Activated CD4-positive, CD25-positive, alpha-beta regulatory T cell treated with anti-CD3 and anti-CD28 coated beads, Interleukin-2, amount 50 U/mL, for 16 hours (primary cell): ENCODE results near the gene LSP1.
"Not testable (repeated sequence)": the region's sequence is repeated elsewhere in the genome, so short reads cannot be mapped to it uniquely, and the experiment has no call there.

Experiments
- DNase-seq: peaks from one replicate; pipeline ENCODE4 v3.0.0-alpha.2; 2020; ENCODE audit warnings: low read depth, low spot score

Gene LSP1

DNA sequence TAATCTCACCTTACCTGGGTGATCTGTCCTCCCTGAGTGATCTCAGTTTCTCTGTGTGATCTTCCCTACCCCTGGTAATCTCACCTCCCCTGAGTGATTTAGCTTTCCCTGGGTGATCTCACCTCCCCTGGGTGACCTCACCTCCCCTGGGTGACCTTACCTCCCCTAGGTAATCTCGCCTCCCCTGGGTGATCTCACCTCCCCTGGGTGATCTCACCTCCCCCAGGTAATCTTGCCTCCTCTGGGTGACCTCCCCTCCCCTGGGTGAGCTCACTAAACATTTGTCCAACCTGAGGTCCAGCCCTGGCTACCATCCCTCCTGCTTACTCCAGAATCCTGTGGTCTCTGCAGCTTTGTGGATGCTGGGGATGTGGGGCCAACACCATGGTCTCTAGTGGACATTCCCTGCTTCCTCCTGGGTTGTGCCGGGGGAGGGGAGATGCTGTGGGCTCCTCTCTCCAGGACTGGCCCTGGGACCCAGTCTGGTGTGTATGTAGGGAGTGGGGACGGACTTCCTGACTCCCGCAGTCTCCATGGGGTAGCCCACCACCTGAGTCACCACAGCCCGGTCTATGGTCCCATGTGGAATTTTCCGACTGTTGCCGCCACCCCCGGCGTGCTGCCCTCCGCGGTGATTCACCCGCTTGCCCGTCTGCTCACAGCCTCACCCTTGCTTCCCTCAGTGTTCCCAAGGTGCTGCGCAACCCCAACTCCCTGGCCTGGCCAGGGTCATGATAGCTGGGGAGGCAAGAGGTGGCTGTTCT, 9.9 kb downstream of the LSP1 start:
- no peak for DNase-seq

DNA sequence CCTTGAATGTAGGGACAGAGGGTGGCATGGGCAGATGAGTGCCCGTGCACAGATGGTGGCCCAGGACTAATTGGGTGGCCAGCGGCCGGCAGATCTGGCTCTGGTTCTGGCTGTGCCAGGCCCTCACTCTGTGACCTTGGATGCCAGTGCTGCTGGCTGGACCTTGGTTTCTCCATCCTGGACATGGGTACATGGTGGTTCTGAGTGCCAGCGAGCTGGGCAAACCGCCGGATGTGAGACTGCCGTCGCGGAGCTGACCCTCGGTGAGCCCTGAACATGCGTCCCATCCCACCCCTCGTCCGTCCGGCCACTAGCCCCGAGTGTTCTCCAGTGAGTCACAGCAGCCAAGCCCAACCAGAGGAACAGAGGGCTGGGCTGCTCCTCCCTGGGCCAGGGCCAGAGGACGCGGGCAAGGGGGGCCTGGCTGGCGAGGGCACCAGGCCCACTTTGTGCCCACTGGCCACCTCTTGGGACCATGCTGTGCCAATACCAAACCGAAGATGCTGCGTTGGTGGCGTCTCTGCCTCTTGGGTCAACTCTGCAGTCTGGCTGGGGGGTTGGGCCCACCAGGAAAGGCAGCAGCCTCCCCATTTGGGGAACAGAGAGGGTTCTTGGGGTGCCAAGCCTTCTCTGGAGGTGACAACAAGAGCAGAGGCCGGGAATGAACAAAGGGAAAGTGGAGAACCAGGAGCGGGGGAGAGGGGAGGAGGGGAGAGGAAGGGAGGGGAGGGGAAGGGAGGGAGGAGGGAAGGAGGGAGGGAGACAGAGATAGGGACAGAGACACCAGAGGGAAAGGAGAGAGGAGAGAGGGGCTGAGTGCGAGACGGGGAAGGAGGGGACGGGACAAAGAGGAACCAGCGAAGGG, 10.7 kb downstream of the LSP1 start:
- DNase-seq: no peak

DNA sequence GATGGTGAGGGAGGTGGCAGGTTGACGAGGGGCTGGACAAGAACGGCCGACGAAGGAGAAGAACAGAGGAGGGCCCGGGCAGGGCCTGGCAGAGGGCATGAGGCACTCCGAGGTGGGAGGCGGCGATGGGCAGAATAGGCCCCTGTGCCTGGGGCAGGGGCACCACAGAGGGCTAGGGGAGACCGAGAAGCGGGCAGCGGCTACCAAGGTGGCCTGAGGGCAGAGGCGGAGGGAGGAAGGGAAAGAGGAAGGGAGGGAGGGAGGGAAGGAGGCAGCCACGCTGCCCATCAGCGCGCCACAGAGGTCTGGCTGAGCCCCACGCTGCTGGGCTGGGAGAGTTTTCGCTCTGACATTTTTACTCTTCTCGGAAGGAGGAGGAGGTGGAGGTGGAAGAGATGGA, 11.3 kb downstream of the LSP1 start:
- DNase-seq: no peak

DNA sequence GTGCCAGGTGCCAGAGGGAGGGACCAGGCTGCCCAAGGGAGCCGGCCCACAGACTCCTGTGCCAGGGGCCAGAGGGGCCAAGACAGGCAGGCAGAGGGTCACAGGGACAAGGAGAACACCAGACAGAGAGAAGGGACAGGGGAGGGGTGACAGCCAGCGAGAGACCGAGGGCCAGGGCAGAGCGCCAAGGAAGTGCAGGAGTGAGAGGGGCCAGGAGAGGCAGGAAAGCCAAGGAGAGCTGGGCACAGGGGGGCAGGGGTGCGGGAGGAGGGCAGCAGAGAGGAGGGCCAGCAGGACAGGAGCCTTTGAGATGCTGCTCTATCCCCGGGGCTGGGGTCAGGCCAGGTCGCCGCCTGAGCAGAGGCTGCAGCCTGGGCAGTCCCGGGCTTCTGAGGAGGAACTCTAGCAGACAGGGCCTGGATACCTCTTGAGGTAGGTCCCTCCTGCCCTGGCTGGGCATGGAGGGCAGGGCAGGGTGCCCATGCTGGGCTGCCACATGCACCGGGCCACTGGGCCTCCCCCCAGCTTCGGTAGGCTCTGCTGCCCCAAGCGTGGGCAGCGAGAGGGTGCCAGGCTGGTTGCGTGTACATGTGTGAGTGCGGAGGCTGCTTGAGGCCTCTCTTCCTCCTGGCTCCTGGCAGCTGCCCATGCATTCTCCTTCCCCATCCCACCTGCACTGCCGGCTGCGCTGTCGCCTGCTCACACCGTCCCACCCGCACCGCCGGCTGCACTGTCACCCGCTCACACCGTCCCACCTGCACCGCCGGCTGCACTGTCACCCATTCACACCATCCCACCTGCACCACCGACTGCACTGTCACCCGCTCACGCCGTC, 12.2 kb downstream of the LSP1 start:
- DNase-seq: no peak

DNA sequence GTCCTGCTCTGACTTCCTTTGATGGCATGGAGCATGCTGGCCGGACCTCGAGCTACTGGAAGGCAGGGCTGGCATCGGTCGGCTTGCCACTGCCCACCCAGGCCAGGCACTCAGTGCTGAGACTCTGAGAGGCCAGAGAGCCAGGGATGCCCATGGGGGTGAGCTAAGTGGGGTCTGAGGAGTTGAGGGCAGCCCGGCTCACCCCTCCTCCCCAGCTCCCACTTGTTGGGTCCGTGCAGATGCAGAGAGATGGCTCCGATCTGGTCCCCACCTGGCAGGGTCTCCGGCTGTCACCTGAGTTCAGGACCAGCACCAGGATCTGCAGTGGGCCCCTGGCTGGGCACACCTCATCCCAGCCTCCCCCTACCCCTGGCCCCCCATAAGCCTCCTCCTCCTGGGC, 13.3 kb downstream of the LSP1 start:
- no peak for DNase-seq

DNA sequence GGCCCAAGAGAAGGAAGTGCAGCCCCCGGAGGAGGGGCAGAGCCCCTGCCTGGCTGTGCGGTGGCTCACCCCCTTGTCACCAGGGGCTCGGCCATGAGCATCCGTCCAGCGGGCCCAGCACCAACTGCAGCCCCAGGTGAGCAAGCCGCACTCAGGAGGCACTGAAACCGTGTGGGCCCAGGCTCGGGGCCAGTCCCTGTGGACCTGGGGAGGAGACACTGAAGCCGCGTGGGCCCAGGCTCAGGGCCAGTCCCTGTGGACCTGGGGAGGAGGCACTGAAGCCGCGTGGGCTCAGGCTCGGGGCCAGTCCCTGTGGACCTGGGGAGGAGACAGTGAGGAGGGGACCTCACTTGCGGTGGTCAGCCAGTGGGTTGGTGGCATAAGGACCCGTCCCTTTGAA, 13.9 kb downstream of the LSP1 start:
- DNase-seq: no peak

DNA sequence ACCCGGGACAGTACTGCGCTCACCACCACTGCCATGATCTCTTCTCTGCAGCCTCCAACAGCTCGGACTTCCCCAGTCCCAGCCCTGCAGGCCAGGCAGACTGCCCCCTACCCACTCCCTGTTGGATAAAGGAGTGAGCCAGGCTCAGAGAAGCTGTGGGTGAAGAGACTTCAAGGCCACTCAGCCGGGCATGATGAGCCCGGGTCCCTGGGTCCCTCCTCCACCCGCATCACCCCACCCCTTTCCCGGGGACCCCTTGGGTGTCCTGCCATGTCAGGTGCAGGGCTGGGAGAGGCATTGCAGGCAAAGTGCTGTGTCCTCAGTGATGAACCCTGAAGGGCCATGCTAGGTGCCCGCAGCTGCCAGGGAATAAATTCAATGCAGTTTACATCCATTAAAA, 14.5 kb downstream of the LSP1 start:
- no peak for DNase-seq

DNA sequence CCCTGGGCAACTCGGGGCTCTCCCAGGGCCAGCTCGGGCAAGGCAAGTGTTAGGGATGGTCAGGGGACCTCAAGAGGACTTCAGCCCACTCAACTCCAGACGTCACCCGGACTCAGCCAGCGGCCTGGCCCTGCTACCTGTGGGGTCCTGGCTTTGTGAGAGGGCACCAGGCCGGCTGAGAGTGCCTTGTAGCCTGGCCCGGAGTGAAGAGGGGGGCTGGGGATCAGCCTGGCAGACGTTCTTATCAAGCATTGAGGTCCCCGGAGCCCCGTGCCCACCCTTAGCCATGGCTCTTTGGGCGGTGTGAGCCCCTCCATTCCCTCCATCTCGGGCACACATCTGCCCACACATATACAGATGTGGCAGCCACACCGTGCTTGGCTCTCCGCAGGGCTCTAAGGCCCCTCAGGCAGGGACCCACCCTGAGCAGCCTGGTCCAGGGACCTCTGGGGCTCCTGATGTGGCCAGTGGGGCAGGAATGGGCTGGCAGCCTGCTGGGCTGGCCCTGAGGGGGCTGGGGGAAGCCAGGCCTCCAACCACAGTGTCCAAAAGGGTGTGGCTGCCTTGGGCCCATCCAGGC, 15.3 kb downstream of the LSP1 start:
- no peak for DNase-seq

DNA sequence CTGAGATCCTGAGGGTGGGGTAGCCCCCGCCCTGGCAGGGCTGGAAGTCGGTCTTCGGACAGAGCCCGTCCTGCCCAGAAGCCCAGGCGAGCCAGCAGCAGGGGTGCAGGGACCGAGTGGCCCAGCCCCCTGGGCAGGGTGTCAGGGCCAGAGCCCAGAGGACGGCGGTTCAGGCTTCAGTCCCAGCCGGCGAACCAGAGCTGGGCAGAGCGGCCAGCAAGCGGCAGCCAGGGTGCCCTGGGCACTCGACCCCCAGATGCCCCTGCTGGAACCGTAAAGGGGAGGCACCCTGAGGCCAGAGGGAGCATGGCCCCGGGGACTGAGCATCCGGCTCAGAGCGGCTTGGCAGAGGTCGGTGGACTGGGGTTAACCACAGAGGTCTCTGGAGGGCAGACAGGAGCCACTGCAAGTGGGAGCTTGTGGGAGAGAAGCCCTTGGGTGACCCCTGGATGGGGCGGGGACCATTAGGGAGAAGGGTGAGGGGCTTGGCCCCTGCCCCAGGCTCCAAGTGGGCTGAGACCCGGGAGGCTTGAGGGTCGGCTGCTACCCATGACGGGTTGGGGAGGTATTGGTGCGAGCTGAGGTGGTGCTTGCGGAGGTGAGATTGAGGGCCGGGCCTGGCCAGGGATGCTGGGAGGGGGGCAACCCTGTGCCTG, 15.9 kb downstream of the LSP1 start:
- no peak for DNase-seq

DNA sequence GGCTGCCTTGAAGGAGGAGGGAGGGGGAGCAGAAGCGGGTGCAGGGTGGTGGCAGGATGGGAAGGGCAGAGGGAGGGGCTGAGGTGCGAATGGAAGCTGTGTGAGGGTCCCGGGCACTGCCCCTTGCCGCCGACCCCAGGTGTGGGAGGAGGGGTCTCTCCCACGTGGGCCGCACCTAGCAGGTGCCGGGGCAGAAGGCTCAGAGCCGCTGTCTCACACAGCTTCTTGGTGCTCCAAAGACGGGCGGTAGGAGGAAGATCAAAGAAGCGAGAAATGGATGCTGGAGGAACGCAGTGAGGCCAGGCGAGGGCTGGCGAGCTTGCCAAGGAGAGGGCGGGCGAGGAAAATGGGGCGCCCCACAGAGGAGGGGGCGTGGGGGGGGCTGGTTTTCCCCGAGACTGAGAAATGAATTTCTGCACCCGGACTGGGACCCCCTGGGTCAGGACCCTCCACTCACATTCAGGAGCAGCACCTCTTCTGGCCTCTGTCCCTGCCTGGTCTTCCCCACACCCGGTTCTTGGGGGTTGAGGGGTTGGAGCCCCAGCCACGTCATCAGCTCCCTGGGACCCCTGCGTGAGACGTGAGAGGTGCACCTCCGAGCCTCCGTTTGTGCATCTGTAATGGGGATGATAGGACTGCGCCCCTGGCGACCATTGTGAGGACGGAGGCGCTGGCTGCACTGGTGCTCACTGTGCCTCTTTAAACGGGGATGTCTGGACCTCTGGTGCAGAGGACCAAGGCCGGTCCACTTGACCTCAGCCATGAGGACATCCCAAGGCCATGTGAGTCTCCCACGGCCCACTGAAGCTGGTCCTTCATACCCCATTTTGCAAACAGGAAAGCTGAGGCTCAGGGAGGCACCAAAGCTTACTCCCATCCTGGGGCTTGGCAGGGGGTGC, 16.8 kb downstream of the LSP1 start:
- DNase-seq: no peak

DNA sequence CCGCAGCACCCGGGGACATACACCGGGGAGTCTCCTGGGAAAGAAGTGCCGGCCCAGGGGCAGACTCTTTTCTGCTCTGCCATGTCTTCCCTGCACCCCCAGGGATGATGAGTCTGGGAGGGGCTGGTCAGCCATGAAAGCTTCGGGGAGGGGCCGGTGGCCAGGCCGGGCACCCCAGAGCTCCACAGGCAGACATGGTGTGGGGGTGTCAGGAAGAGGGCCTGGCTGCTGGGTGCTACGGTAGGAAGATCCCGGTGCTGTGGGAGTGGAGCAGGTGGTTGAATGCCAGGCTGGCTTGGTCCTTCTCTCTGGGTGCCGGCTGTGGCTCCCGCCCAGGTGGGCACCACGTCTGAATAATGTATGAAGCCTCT, 17.4 kb downstream of the LSP1 start:
- DNase-seq: no peak

DNA sequence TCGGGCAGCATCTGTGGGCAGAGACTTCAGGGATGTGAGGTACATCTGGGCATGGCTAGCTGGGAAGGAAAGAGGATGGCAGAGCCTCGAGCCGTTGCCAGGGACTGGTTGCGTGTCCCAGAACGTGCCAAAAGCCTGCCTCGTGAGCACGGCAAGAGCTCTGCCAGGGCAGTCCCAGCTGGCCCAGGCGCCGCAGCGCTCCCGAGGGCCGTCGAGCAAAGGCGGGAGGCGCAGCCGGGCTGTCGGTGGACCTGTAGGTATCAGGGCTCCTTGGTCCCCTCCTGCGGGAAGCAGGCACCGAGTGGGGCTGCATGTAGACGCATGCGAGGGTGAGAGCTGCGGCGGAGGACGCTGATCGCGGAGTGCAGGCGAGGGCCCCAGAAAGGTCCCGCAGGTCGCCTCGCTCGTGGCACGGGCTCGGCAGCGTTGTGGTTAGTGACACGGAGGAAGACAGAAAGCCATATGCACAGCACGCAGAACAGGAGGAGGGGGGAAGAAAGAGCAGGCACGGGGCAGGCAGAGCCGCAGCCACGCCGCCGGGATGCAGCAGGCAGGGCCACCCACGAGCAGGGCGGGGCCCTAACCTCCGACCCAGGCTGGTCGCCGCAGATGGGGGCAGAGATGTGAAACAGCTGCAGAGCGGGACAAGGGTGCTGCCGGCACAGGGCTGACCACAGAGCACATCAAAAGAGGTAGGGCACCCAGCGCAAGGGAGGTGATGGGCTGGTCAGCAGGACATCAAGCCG, 18.0 kb downstream of the LSP1 start:
- no peak for DNase-seq

DNA sequence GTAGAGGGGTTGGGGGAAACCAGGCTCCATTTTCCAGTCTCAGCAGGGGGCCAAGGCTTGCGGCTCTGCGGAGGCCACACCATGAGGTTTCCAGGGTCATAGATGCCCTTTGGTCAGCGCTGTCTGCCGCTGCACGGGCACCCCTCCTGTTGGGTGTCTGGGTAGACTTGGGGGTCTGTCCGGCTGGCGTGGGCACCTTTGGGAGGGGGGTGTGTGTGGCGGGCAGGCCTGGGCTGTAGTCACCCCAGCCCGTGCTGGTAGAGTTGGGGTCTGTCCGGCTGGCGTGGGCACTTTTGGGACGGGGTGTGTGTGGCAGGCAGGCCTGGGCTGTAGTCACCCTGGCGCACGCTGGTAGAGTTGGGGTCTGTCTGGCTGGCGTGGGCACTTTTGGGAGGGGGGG, 18.6 kb downstream of the LSP1 start:
- no peak for DNase-seq

DNA sequence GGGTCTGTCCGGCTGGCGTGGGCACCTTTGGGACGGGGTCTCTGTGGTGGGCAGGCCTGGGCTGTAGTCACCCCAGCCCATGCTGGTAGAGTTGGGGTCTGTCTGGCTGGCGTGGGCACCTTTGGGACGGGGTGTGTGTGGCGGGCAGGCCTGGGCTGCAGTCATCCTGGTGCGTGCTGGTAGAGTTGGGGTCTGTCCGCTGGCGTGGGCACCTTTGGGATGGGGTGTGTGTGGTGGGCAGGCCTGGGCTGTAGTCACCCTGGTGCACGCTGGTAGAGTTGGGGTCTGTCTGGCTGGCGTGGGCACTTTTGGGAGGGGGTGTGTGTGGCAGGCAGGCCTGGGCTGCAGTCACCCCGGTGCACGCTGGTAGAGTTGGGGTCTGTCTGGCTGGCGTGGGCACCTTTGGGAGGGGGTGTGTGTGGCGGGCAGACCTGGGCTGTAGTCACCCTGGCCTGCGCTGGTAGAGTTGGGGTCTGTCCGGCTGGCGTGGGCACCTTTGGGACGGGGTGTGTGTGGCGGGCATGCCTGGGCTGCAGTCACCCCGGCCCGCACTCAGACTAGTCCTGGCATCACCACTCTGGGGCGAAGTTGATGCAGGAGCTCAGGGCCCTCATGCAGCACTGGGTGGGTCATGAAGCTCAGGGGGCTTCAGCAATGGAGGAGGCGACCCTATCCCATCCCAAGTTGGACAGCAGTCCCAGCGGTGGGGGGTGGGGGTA, 19.5 kb downstream of the LSP1 start:
- no peak for DNase-seq

DNA sequence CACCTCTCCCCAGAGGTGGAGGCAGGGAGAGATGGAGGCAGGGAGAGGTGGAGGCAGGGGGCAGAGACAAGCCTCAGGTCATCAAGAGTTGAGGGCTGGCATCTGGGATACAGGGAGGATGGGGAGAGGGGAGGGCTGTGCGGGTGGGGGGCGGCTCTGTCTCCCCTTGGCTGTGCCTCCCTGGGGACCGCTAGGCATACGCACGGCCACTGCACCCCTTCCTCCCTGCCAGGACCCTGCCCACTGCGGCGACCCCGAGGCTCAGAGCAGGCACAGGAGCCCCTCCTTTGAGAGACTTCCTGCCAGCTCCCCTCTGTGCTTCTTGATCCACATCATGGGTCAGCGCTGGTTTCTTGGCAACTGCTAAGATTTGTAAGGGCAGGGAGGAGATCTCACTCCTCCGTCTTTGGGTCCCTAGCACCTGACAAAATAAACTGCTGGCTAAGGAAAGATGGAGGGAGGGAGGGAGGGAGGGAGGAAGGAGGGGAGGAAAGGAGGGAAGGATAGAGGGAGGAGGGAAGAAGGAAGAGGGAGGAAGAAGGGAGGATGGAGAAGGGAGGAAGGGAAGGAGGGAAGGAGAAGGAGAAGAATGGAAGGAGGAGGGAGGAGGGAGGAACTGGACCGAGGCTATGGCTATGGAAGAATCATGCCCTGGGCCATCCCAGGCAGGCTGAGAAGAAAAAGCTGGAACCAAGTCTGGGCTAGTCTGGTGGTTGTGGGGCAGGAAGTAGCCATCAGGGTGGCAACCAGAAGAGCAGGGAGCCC, 20.3 kb downstream of the LSP1 start:
- DNase-seq: no peak

DNA sequence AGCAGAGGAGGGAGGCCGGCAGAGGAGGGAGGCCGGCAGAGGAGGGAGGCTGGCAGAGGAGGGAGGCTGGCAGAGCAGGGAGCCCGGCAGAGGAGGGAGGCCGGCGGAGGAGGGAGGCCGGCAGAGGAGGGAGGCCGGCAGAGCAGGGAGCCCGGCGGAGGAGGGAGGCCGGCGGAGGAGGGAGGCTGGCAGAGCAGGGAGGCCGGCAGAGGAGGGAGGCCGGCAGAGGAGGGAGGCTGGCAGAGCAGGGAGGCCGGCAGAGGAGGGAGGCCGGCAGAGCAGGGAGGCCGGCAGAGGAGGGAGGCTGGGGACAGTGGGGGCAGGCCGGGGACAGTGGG, 20.9 kb downstream of the LSP1 start:
- not testable (repeated sequence) for DNase-seq

DNA sequence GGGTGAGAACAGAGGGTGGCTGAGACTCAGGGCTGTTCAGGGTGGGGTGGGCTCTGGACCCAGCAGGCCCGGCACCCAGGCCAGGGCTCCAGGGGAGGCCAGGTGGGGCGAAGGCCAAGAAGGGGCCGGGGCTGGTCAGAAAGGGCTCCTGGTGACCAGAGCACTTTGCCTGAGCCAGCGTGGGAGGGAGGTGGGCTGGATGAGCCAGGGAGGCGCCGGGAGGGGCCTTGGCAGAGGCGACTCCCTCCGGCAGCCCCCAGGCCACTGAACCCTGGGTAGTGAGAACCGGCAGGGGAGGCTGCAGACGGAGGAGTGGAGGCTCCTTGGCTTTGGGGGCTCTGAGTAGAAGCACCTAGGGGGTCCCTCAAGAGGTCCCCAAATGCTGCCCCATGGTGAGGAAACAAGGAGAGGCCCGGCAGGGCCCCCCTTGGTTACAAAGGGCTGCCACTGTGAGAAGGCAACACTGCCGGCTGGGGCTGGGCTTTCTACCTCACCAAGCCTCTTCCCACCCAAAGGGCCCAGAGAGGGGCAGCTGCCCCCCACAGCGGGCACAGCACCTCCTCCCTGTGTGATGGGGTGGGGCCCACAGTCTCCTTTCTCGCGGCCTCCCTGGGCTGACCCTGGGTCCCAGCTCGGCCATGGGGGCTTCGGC, 21.7 kb downstream of the LSP1 start:
- not testable (repeated sequence) for DNase-seq
